ENCODE results near the gene ASTN2.

ASTN2 gene

GRCh38 chr9:116506685-116507084 lies 908.2 kb downstream of the ASTN2 start:
- Histone ChIP-seq H3K79me2 (ENCODE audit: insufficient read depth, low read length) (no peaks in the 10 kb centered on the region), H3K27me3 (ENCODE audit: insufficient read depth, low read length) (no peaks in the 10 kb centered on the region), H3K4me3 (ENCODE audit: low read depth, low read length, poor library complexity, severe bottlenecking) (no peak overlapping the region), H4K20me1 (ENCODE audit: insufficient read depth, low read length) (no peaks in the 10 kb centered on the region), H3K36me3 (ENCODE audit: insufficient read depth, low read length) (no peaks in the 10 kb centered on the region), H3K4me2 (ENCODE audit: low read length) (no peak overlapping the region), H3F3A (ENCODE audit: insufficient read depth, low read length) (no peaks in the 10 kb centered on the region), H3K9me3 (ENCODE audit: low read length) (no peaks in the 10 kb centered on the region), H2AFZ (ENCODE audit: low read length) (no peak overlapping the region), H3K27ac (ENCODE audit: low read depth, low read length, poor library complexity, severe bottlenecking) (no peak overlapping the region), H3K9ac (ENCODE audit: low read length) (no peak overlapping the region), H3K4me1 (ENCODE audit: insufficient read depth, low read length, severe bottlenecking) (no peaks in the 10 kb centered on the region), H3K9me2 (ENCODE audit: low read depth, low read length) (no peaks in the 10 kb centered on the region)
- no peak for TF ChIP-seq CTCF (IDR thresholded peaks at IDR 0.05; ENCODE audit: low read length)
- TF ChIP-seq EZH2 (IDR thresholded peaks at IDR 0.05; ENCODE audit: borderline replicate concordance, low read length), result no peak

GRCh38 chr9:116504893-116505480 lies 909.9 kb downstream of the ASTN2 start:
- no peak overlapping the region for H2AFZ ChIP-seq (ENCODE audit: low read length)
- H3K9me2 ChIP-seq (ENCODE audit: low read depth, low read length), result no peaks in the 10 kb centered on the region
- TF ChIP-seq EZH2 (IDR thresholded peaks at IDR 0.05; ENCODE audit: borderline replicate concordance, low read length), result no peak
- no peak for TF ChIP-seq CTCF (IDR thresholded peaks at IDR 0.05; ENCODE audit: low read length)
- H3K27ac ChIP-seq (ENCODE audit: low read depth, low read length, poor library complexity, severe bottlenecking), result no peak overlapping the region
- no peaks in the 10 kb centered on the region for H4K20me1 ChIP-seq (ENCODE audit: insufficient read depth, low read length)
- H3K36me3 ChIP-seq (ENCODE audit: insufficient read depth, low read length), result no peaks in the 10 kb centered on the region
- H3K9ac ChIP-seq (ENCODE audit: low read length), result no peak overlapping the region
- H3K79me2 ChIP-seq (ENCODE audit: insufficient read depth, low read length), result no peaks in the 10 kb centered on the region
- no peaks in the 10 kb centered on the region for H3K9me3 ChIP-seq (ENCODE audit: low read length)
- H3K4me1 ChIP-seq (ENCODE audit: insufficient read depth, low read length, severe bottlenecking), result no peaks in the 10 kb centered on the region
- no peaks in the 10 kb centered on the region for H3K27me3 ChIP-seq (ENCODE audit: insufficient read depth, low read length)
- H3K4me2 ChIP-seq (ENCODE audit: low read length), result no peak overlapping the region
- H3F3A ChIP-seq (ENCODE audit: insufficient read depth, low read length), result no peaks in the 10 kb centered on the region
- no peak overlapping the region for H3K4me3 ChIP-seq (ENCODE audit: low read depth, low read length, poor library complexity, severe bottlenecking)

- no peaks in the 10 kb centered on the region for H3F3A ChIP-seq (ENCODE audit: insufficient read depth, low read length)
- no peak overlapping the region for H3K9ac ChIP-seq (ENCODE audit: low read length)
- no peak overlapping the region for H3K4me2 ChIP-seq (ENCODE audit: low read length)
- H3K27me3 ChIP-seq (ENCODE audit: insufficient read depth, low read length), result no peaks in the 10 kb centered on the region
- H2AFZ ChIP-seq (ENCODE audit: low read length), result no peak overlapping the region
- H3K27ac ChIP-seq (ENCODE audit: low read depth, low read length, poor library complexity, severe bottlenecking), result no peak overlapping the region
- H4K20me1 ChIP-seq (ENCODE audit: insufficient read depth, low read length), result no peaks in the 10 kb centered on the region
- no peaks in the 10 kb centered on the region for H3K4me1 ChIP-seq (ENCODE audit: insufficient read depth, low read length, severe bottlenecking)
- no peaks in the 10 kb centered on the region for H3K79me2 ChIP-seq (ENCODE audit: insufficient read depth, low read length)
- no peaks in the 10 kb centered on the region for H3K9me2 ChIP-seq (ENCODE audit: low read depth, low read length)
- no peaks in the 10 kb centered on the region for H3K36me3 ChIP-seq (ENCODE audit: insufficient read depth, low read length)
- no peak overlapping the region for H3K4me3 ChIP-seq (ENCODE audit: low read depth, low read length, poor library complexity, severe bottlenecking)
- TF ChIP-seq CTCF (IDR thresholded peaks at IDR 0.05; ENCODE audit: low read length), result no peak
- no peak for TF ChIP-seq EZH2 (IDR thresholded peaks at IDR 0.05; ENCODE audit: borderline replicate concordance, low read length)
- no peaks in the 10 kb centered on the region for H3K9me3 ChIP-seq (ENCODE audit: low read length)
Observed at GRCh38 chr9:116504081-116504480, 910.8 kb downstream of the ASTN2 start.

Data from OCI-LY1 (cell line).